GM23338 (cell line): Measurements from ENCODE around the gene CTSF. TPM values are rescaled to one million over a fixed set of nuclear protein-coding genes. Genes with fewer than 3 reads are reported as not detected.

Experiments used
- ATAC-seq: fragments of 200-7000 bp; cut with Tn5 transposase; 3 replicates; pipeline ENCODE4 v1.9.1; 2020
- DNase-seq: peaks from one replicate; pipeline ENCODE4 v3.0.0-alpha.2; 2015; ENCODE audit warnings: low spot score
- H2AFZ ChIP-seq: fragments of 200-600 bp; sonication (generic); 2 replicates; pipeline ENCODE4 v1.8.0; 2016; ENCODE audit warnings: antibody characterized with exemption, mild to moderate bottlenecking, moderate library complexity
- H3F3A ChIP-seq: fragments of 200-600 bp; sonication (generic); replicated peaks from 2 replicates; pipeline ENCODE4 v1.8.0; 2017; ENCODE audit warnings: antibody characterized with exemption, mixed run types, low read depth
- H3K27ac ChIP-seq: fragments of 200-600 bp; sonication (generic); 2 replicates; pipeline ENCODE4 v1.6.1; 2016; ENCODE audit warnings: low read depth
- H3K27me3 ChIP-seq: fragments of 200-600 bp; sonication (generic); 2 replicates; pipeline ENCODE4 v1.8.0; 2016; ENCODE audit warnings: mild to moderate bottlenecking, mixed run types, moderate library complexity; ENCODE audit not compliant: insufficient read depth
- H3K36me3 ChIP-seq: fragments of 200-600 bp; sonication (generic); 2 replicates; pipeline ENCODE4 v1.8.0; 2016; ENCODE audit warnings: mild to moderate bottlenecking; ENCODE audit not compliant: insufficient read depth
- H3K4me1 ChIP-seq: fragments of 200-600 bp; sonication (generic); 2 replicates; pipeline ENCODE4 v1.8.0; 2016; ENCODE audit warnings: mild to moderate bottlenecking, moderate library complexity; ENCODE audit not compliant: insufficient read depth
- H3K4me2 ChIP-seq: fragments of 200-600 bp; sonication (generic); 2 replicates; pipeline ENCODE4 v1.7.1; 2017; ENCODE audit warnings: mixed run types
- H3K4me3 ChIP-seq: fragments of 200-600 bp; sonication (generic); 2 replicates; pipeline ENCODE4 v1.6.1; 2016; ENCODE audit warnings: mixed run types
- H3K79me2 ChIP-seq: fragments of 200-600 bp; sonication (generic); replicated peaks from 2 replicates; pipeline ENCODE4 v1.8.0; 2017; ENCODE audit warnings: mild to moderate bottlenecking; ENCODE audit not compliant: insufficient read depth
- H3K9me2 ChIP-seq: fragments of 200-600 bp; sonication (generic); 2 replicates; pipeline ENCODE4 v1.8.0; 2017; ENCODE audit not compliant: insufficient read depth
- H4K20me1 ChIP-seq: fragments of 200-600 bp; sonication (generic); replicated peaks from 2 replicates; pipeline ENCODE4 v1.8.0; 2017; ENCODE audit warnings: mild to moderate bottlenecking; ENCODE audit not compliant: insufficient read depth
- H3K27ac Mint-ChIP-seq: 2 replicates; pipeline ENCODE4 v1.8.0; 2020; ENCODE audit warnings: inconsistent platforms, mild to moderate bottlenecking, moderate library complexity, mixed read lengths
- H3K27me3 Mint-ChIP-seq: 3 replicates; pipeline ENCODE4 v1.8.0; 2022; ENCODE audit warnings: low read depth, mild to moderate bottlenecking, moderate library complexity, mixed read lengths, inconsistent platforms; ENCODE audit not compliant: insufficient read depth, poor library complexity
- H3K36me3 Mint-ChIP-seq: 3 replicates; pipeline ENCODE4 v1.8.0; 2021; ENCODE audit warnings: low read depth, mild to moderate bottlenecking, inconsistent platforms, moderate library complexity, mixed read lengths
- H3K4me1 Mint-ChIP-seq: 3 replicates; pipeline ENCODE4 v1.8.0; 2020; ENCODE audit warnings: mild to moderate bottlenecking, inconsistent platforms, mixed read lengths
- H3K4me3 Mint-ChIP-seq: 3 replicates; pipeline ENCODE4 v1.8.0; 2021; ENCODE audit warnings: moderate library complexity, mild to moderate bottlenecking, inconsistent platforms, mixed read lengths
- H3K9me3 Mint-ChIP-seq: 3 replicates; pipeline ENCODE4 v1.8.0; 2020; ENCODE audit warnings: moderate library complexity, mild to moderate bottlenecking, inconsistent platforms, mixed read lengths
- CREB1 ChIP-seq: fragments of 250-450 bp; sonication (Bioruptor Pico); IDR thresholded peaks from 2 replicates; pipeline ENCODE4 v1.5.0; 2020; ENCODE audit warnings: low read depth, mild to moderate bottlenecking, moderate library complexity
- EZH2 ChIP-seq: fragments of 200-600 bp; sonication (generic); IDR thresholded peaks from one replicate; pipeline ENCODE4 v1.8.0; 2017; ENCODE audit warnings: antibody characterized with exemption, mild to moderate bottlenecking, low read depth; ENCODE audit not compliant: unreplicated experiment
- EZH2phosphoT487 ChIP-seq: fragments of 200-600 bp; sonication (generic); IDR thresholded peaks from one replicate; pipeline ENCODE4 v1.8.1; 2018; ENCODE audit warnings: antibody characterized with exemption; ENCODE audit not compliant: unreplicated experiment
- JUNB ChIP-seq: IDR thresholded peaks from one replicate; pipeline ENCODE4 v1.6.1; 2016; ENCODE audit warnings: antibody characterized with exemption; ENCODE audit not compliant: unreplicated experiment
- NANOG ChIP-seq: IDR thresholded peaks from 2 replicates; pipeline ENCODE4 v1.6.1; 2016; ENCODE audit warnings: antibody characterized with exemption, borderline replicate concordance
- POLR2AphosphoS5 ChIP-seq: IDR thresholded peaks from 2 replicates; pipeline ENCODE4 v1.6.1; 2016; ENCODE audit warnings: antibody characterized with exemption, low read depth
- STAT1 ChIP-seq: IDR thresholded peaks from one replicate; pipeline ENCODE4 v1.6.1; 2016; ENCODE audit warnings: antibody characterized with exemption; ENCODE audit not compliant: unreplicated experiment
- ZNF114 ChIP-seq: fragments of 250-450 bp; sonication (Bioruptor Pico); IDR thresholded peaks from 2 replicates; pipeline ENCODE4 v1.5.0; 2020; ENCODE audit warnings: mild to moderate bottlenecking, moderate library complexity
- ZNF331 ChIP-seq: fragments of 250-450 bp; sonication (Bioruptor Pico); IDR thresholded peaks from 2 replicates; pipeline ENCODE4 v1.5.0; 2020; ENCODE audit warnings: low read depth, mild to moderate bottlenecking, moderate library complexity
- ZNF462 ChIP-seq: fragments of 250-450 bp; sonication (Bioruptor Pico); IDR thresholded peaks from 2 replicates; pipeline ENCODE4 v1.5.0; 2020; ENCODE audit warnings: mild to moderate bottlenecking, moderate library complexity
- polyA plus RNA-seq: library from polyadenylated mRNA; unstranded; fragments of >200 nt; fragmentation: Nextera tagmentation; extraction: Ambion mirVana; gene quantifications from 2 replicates; pipeline ENCODE4 v1.2.1, GENCODE V29; 2016
- total RNA-seq: library from RNA; depleted of rRNA; stranded (reverse); fragments of >200 nt; shearing (Covaris generic); gene quantifications from 2 replicates; pipeline ENCODE4 v1.2.3, GENCODE V29; 2014
- TF ChIP-seq, protein P1 (sequence below): IDR thresholded peaks from 2 replicates; pipeline ENCODE4 v1.6.1; 2016; ENCODE audit warnings: antibody characterized with exemption
- TF ChIP-seq, protein P2 (sequence below): IDR thresholded peaks from one replicate; pipeline ENCODE4 v1.6.1; 2018; ENCODE audit warnings: antibody characterized with exemption; ENCODE audit not compliant: unreplicated experiment
- TF ChIP-seq, protein P3 (sequence below), 2 experiments: fragments of 200-600 bp in 1 of 2; sonication (generic) in 1 of 2; conservative IDR thresholded peaks; 2 replicates each; pipeline versions ENCODE4 v1.5.1 to v1.6.1; 2016 to 2017; ENCODE audit warnings: antibody characterized with exemption in 2 of 2, low read depth in 2 of 2, mild to moderate bottlenecking in 2 of 2, moderate library complexity in 1 of 2

CTSF gene
- total and polyA plus RNA-seq, 2 experiments from 2014 or later: 20.4 to 51.1 TPM

DNA sequence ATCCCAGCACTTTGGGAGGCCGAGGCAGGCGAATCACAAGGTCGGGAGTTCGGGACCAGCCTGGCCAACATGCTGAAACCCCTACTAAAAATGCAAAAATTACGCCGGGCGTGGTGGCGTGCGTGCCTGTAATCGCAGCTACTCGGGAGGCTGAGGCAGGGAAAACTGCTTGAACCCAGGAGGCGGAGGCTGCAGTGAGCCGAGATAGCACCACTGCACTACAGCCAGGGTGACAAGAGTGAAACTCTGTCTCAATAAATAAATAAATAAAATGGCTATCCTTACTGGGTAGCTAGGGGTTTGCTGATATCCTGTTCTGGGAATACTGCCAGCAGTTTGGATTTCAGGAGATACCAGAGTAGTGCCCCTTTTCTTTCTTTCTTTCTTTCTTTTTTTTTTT is 45.7 kb upstream of the CTSF start:
- no peak for TF ChIP-seq STAT1
- no peak for TF ChIP-seq EZH2
- no peak for TF ChIP-seq JUNB
- no peak for TF ChIP-seq EZH2phosphoT487
- TF ChIP-seq, protein P1, sequence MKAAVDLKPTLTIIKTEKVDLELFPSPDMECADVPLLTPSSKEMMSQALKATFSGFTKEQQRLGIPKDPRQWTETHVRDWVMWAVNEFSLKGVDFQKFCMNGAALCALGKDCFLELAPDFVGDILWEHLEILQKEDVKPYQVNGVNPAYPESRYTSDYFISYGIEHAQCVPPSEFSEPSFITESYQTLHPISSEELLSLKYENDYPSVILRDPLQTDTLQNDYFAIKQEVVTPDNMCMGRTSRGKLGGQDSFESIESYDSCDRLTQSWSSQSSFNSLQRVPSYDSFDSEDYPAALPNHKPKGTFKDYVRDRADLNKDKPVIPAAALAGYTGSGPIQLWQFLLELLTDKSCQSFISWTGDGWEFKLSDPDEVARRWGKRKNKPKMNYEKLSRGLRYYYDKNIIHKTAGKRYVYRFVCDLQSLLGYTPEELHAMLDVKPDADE: no peak
- no peak for TF ChIP-seq NANOG
- no peak for TF ChIP-seq ZNF462 (CRISPR knock-in tag)
- TF ChIP-seq POLR2AphosphoS5: no peak
- TF ChIP-seq, protein P2, sequence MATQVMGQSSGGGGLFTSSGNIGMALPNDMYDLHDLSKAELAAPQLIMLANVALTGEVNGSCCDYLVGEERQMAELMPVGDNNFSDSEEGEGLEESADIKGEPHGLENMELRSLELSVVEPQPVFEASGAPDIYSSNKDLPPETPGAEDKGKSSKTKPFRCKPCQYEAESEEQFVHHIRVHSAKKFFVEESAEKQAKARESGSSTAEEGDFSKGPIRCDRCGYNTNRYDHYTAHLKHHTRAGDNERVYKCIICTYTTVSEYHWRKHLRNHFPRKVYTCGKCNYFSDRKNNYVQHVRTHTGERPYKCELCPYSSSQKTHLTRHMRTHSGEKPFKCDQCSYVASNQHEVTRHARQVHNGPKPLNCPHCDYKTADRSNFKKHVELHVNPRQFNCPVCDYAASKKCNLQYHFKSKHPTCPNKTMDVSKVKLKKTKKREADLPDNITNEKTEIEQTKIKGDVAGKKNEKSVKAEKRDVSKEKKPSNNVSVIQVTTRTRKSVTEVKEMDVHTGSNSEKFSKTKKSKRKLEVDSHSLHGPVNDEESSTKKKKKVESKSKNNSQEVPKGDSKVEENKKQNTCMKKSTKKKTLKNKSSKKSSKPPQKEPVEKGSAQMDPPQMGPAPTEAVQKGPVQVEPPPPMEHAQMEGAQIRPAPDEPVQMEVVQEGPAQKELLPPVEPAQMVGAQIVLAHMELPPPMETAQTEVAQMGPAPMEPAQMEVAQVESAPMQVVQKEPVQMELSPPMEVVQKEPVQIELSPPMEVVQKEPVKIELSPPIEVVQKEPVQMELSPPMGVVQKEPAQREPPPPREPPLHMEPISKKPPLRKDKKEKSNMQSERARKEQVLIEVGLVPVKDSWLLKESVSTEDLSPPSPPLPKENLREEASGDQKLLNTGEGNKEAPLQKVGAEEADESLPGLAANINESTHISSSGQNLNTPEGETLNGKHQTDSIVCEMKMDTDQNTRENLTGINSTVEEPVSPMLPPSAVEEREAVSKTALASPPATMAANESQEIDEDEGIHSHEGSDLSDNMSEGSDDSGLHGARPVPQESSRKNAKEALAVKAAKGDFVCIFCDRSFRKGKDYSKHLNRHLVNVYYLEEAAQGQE: no peak
- no peak for TF ChIP-seq ZNF114 (CRISPR knock-in tag)
- no peak for TF ChIP-seq CREB1 (CRISPR knock-in tag)
- no peak for TF ChIP-seq ZNF331 (CRISPR knock-in tag)
- TF ChIP-seq, protein P3, sequence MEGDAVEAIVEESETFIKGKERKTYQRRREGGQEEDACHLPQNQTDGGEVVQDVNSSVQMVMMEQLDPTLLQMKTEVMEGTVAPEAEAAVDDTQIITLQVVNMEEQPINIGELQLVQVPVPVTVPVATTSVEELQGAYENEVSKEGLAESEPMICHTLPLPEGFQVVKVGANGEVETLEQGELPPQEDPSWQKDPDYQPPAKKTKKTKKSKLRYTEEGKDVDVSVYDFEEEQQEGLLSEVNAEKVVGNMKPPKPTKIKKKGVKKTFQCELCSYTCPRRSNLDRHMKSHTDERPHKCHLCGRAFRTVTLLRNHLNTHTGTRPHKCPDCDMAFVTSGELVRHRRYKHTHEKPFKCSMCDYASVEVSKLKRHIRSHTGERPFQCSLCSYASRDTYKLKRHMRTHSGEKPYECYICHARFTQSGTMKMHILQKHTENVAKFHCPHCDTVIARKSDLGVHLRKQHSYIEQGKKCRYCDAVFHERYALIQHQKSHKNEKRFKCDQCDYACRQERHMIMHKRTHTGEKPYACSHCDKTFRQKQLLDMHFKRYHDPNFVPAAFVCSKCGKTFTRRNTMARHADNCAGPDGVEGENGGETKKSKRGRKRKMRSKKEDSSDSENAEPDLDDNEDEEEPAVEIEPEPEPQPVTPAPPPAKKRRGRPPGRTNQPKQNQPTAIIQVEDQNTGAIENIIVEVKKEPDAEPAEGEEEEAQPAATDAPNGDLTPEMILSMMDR (conservative IDR thresholded peaks at IDR 0.05; ENCODE audit: low read depth in 2 of 2): no peak
- Histone ChIP-seq H2AFZ (no peak overlapping the region), H3F3A (peaks cover 15% of the 10 kb centered on the region; the same call in 1 of the 2 replicates), H3K27me3 (no peaks in the 10 kb centered on the region), H3K4me1 (peaks cover 16% of the 10 kb centered on the region), H3K27ac (no peak overlapping the region), H3K79me2 (peaks cover 38% of the 10 kb centered on the region), H3K9me2 (no peaks in the 10 kb centered on the region), H3K36me3 (peaks cover 13% of the 10 kb centered on the region), H3K4me2 (no peak overlapping the region), H3K4me3 (no peak overlapping the region), H4K20me1 (peaks cover 21% of the 10 kb centered on the region)
- Mint-ChIP-seq H3K9me3 (no peaks in the 10 kb centered on the region), H3K4me1 (peaks cover 16% of the 10 kb centered on the region), H3K27me3 (peaks cover 14% of the 10 kb centered on the region), H3K36me3 (peaks cover 31% of the 10 kb centered on the region), H3K27ac (no peak overlapping the region), H3K4me3 (no peak overlapping the region)
- ATAC-seq (no peak), DNase-seq (no peak)
